AG09319 (cell line): ENCODE measurements around the gene CHST3.

Experiments used
- DNase-seq: peaks from one replicate; pipeline ENCODE4 v3.0.0-alpha.2; 2010; ENCODE audit warnings: low read depth; ENCODE audit errors: extremely low read depth
- CTCF ChIP-seq: IDR thresholded peaks from 2 replicates; pipeline ENCODE4 v1.5.1; 2011; ENCODE audit warnings: low read depth, mild to moderate bottlenecking, inconsistent platforms, low read length, moderate library complexity

The CHST3 gene

GRCh38 chr10:72059843-72060822 is 95.9 kb downstream of the CHST3 start:
- no peak for TF ChIP-seq CTCF
- no peak for DNase-seq

GRCh38 chr10:72061491-72061890 is 97.3 kb downstream of the CHST3 start:
- no peak for DNase-seq
- TF ChIP-seq CTCF, result peak; percentile 12

DNA sequence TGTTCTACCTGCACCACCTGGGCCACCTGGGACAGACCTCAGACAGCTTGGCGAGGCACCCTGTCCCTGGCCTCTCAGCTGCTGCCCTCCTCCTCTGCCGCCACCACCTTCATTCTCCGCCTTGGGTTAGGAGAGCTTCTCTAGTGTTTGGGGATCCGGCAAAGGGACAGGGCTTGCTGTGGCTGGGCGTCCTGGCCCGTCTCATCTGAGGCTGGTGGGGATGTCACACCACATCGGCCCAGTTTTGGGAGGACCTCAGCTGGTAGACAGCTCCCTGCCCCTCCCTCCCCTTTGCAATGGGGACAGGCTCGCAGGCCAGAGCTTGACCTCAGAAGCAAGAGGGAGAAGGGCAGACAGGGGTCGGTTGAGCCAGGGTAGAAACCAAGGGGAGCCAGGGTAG is 97.7 kb downstream of the CHST3 start:
- DNase-seq, result no peak
- no peak for TF ChIP-seq CTCF

GRCh38 chr10:72062382-72062781 is 98.2 kb downstream of the CHST3 start:
- DNase-seq, result no peak
- TF ChIP-seq CTCF, result no peak
